Occipital lobe (tissue), 2 donors: ENCODE data around the gene MED13. TPM values are rescaled to one million over a fixed set of nuclear protein-coding genes. Genes with fewer than 3 reads are reported as not detected.

ENCODE experiments used
- DNase-seq: peaks from one replicate; lab custom pipeline; 2025; lab: John Stamatoyannopoulos, UW
- total RNA-seq: library from RNA; depleted of rRNA; stranded (reverse); fragments of >200 nt; gene quantifications from one replicate; pipeline ENCODE4 v1.2.3, GENCODE V29; 2014

MED13 gene
- 150 TPM for total RNA-seq

GRCh38 chr17:62064791-62065563, at the start of gene MED13:
TSS of gene MED13 (minus strand) at chr17:62065278. CDS start at chr17:62065205, 73 bp downstream.
- DNase-seq, result peak; percentile 40

GRCh38 chr17:62112229-62112628, 47.2 kb upstream of the MED13 start:
- DNase-seq, result no peak

GRCh38 chr17:62111562-62112171, 46.6 kb upstream of the MED13 start:
- no peak for DNase-seq

- DNase-seq, result no peak
Measured at GRCh38 chr17:62110923-62111484, 45.9 kb upstream of the MED13 start.

GRCh38 chr17:62109924-62110323, 44.8 kb upstream of the MED13 start:
- DNase-seq, result no peak

- DNase-seq, result no peak
Measured at GRCh38 chr17:62109378-62109902, 44.4 kb upstream of the MED13 start.

- no peak for DNase-seq
Measured at GRCh38 chr17:62105861-62106260, 40.8 kb upstream of the MED13 start.

- DNase-seq, result no peak
Measured at GRCh38 chr17:62105357-62105756, 40.3 kb upstream of the MED13 start.

- no peak for DNase-seq
Measured at GRCh38 chr17:62101515-62101914, 36.4 kb upstream of the MED13 start.

GRCh38 chr17:62101090-62101489, 36.0 kb upstream of the MED13 start:
- DNase-seq, result no peak

GRCh38 chr17:62100055-62100454, 35.0 kb upstream of the MED13 start:
- no peak for DNase-seq

GRCh38 chr17:62099532-62099931, 34.5 kb upstream of the MED13 start:
- no peak for DNase-seq

GRCh38 chr17:62098623-62099231, 33.6 kb upstream of the MED13 start:
- DNase-seq, result no peak

GRCh38 chr17:62096401-62096670, 31.3 kb upstream of the MED13 start:
- no peak for DNase-seq

- DNase-seq, result no peak
Measured at GRCh38 chr17:62094175-62094574, 29.1 kb upstream of the MED13 start.

GRCh38 chr17:62093188-62094155, 28.4 kb upstream of the MED13 start:
- DNase-seq, result no peak

GRCh38 chr17:62092784-62093183, 27.7 kb upstream of the MED13 start:
- DNase-seq, result no peak

GRCh38 chr17:62091804-62092203, 26.7 kb upstream of the MED13 start:
- DNase-seq, result no peak

- DNase-seq, result no peak
Measured at GRCh38 chr17:62090868-62091267, 25.8 kb upstream of the MED13 start.

GRCh38 chr17:62090021-62090824, 25.1 kb upstream of the MED13 start:
- no peak for DNase-seq
